Gastroesophageal sphincter (tissue), 4 donors: ENCODE results near the gene ARHGAP28. TPM values are rescaled to one million over a fixed set of nuclear protein-coding genes. Genes with fewer than 3 reads are reported as not detected.

Experiments used
- ATAC-seq: fragments of 150-250 bp; one replicate; pipeline ENCODE4 v1.9.1; 2016; ENCODE audit warnings: mild to moderate bottlenecking, moderate library complexity
- H3K27ac ChIP-seq, 4 donors: fragments of 200-600 bp; sonication (generic) in 3 of 4; 1 replicate in 3 of 4; 2 replicates in 1 of 4; pipeline ENCODE4 v1.5.1; 2016 to 2019
- H3K27me3 ChIP-seq: fragments of 200-600 bp; sonication (generic); one replicate; pipeline ENCODE4 v1.5.1; 2019
- H3K36me3 ChIP-seq, 2 donors: fragments of 200-600 bp; sonication (generic); one replicate each; pipeline ENCODE4 v1.5.1; 2019; ENCODE audit warnings: control low read depth in 1 of 2
- H3K4me1 ChIP-seq, 3 donors: fragments of 200-600 bp; sonication (generic); 1 replicate in 2 of 3; 2 replicates in 1 of 3; pipeline ENCODE4 v1.5.1; 2016 to 2019; ENCODE audit warnings: control low read depth in 2 of 3
- H3K4me3 ChIP-seq, 2 donors: fragments of 200-600 bp; sonication (generic); one replicate each; pipeline ENCODE4 v1.5.1; 2019; ENCODE audit warnings: mild to moderate bottlenecking in 1 of 2, moderate library complexity in 1 of 2
- H3K9me3 ChIP-seq, 3 donors: fragments of 200-600 bp; sonication (generic); one replicate each; pipeline ENCODE4 v1.5.1; 2017 to 2019; ENCODE audit warnings: control low read depth in 2 of 3
- EP300 ChIP-seq: sonication (generic); formaldehyde crosslinking; IDR thresholded peaks from one replicate; pipeline ENCODE4 v1.6.1; 2017; ENCODE audit warnings: antibody characterized with exemption, mild to moderate bottlenecking
- POLR2A ChIP-seq, 2 donors: fragments of 450-650 bp; IDR thresholded peaks; one replicate each; pipeline ENCODE4 v1.6.1; 2017; ENCODE audit warnings: antibody characterized with exemption in 2 of 2, mild to moderate bottlenecking in 2 of 2, moderate library complexity in 1 of 2
- POLR2AphosphoS5 ChIP-seq: sonication (generic); formaldehyde crosslinking; IDR thresholded peaks from one replicate; pipeline ENCODE4 v1.6.1; 2017; ENCODE audit warnings: antibody characterized with exemption
- WGBS, 2 donors: methylation state at CpG; one replicate each; pipeline ENCODE4 v1.1.5; 2018; ENCODE audit warnings: low coverage in 1 of 2; 5-methylcytosine and 5-hydroxymethylcytosine counted together
- total RNA-seq, 4 donors: library from RNA; depleted of rRNA; stranded (reverse); fragments of >200 nt; gene quantifications; one replicate each; pipeline ENCODE4 v1.1.0, GENCODE V29; 2016
- TF ChIP-seq, protein P1 (sequence below), 4 experiments: fragments of 200-600 bp in 2 of 4; fragments of 450-650 bp in 2 of 4; sonication (generic) in 1 of 4; IDR thresholded peaks; one replicate each; pipeline ENCODE4 v1.5.1; 2017 to 2019; ENCODE audit warnings: antibody characterized with exemption in 4 of 4, mild to moderate bottlenecking in 2 of 4, moderate library complexity in 2 of 4

ARHGAP28 gene
- total RNA-seq, 4 donors from 2014 or later: 0.35 to 1.9 (median 1.1) TPM

DNA sequence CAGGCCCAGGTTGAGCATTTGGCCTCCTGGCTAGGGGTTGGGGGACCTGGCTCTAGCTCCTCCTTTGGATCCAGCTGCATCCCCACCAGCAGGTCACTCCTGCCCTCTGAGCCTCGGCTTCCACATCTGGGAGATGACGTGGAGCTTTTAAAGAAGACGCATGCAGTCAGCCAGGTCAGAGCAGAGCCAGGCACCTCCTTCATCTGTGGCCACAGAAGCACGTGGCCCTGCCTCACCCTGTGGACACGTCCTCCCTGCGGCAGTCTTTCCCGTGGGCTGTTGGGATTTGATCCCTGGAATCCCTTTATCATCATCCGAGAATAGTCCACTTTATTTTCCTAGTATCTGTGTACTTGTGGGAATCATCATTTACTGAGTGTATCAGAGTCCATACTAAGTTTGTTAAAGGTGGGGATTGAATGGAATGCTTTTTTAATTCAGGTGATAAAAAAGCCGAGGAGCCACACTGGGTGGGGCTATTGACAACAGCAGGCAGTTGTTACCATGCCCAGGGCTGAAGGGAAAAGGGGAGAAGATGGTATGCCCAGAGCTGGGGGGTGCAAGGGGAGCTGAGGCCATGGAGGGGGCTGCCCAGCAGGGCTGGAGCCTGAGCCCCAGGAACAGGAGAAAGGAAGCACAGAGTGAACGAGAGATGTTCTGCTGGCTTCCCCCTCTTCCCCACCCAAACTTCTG, 218.0 kb downstream of the ARHGAP28 start:
- H3K36me3 ChIP-seq: no peaks in the 10 kb centered on the region
- no peak overlapping the region for H3K4me3 ChIP-seq
- ATAC-seq: no peak
- no peak overlapping the region for H3K27ac ChIP-seq
- H3K9me3 ChIP-seq: no peaks in the 10 kb centered on the region
- WGBS, 2 donors: 72 to 83% methylated on average over 4 to 9 of the region's 10 CpGs
- TF ChIP-seq, protein P1, sequence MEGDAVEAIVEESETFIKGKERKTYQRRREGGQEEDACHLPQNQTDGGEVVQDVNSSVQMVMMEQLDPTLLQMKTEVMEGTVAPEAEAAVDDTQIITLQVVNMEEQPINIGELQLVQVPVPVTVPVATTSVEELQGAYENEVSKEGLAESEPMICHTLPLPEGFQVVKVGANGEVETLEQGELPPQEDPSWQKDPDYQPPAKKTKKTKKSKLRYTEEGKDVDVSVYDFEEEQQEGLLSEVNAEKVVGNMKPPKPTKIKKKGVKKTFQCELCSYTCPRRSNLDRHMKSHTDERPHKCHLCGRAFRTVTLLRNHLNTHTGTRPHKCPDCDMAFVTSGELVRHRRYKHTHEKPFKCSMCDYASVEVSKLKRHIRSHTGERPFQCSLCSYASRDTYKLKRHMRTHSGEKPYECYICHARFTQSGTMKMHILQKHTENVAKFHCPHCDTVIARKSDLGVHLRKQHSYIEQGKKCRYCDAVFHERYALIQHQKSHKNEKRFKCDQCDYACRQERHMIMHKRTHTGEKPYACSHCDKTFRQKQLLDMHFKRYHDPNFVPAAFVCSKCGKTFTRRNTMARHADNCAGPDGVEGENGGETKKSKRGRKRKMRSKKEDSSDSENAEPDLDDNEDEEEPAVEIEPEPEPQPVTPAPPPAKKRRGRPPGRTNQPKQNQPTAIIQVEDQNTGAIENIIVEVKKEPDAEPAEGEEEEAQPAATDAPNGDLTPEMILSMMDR (IDR thresholded peaks at IDR 0.05): no peak
- TF ChIP-seq POLR2A (IDR thresholded peaks at IDR 0.05): no peak
- TF ChIP-seq EP300: no peak
- no peak for TF ChIP-seq POLR2AphosphoS5
- no peaks in the 10 kb centered on the region for H3K4me1 ChIP-seq
- peaks cover 12% of the 10 kb centered on the region for H3K27me3 ChIP-seq

DNA sequence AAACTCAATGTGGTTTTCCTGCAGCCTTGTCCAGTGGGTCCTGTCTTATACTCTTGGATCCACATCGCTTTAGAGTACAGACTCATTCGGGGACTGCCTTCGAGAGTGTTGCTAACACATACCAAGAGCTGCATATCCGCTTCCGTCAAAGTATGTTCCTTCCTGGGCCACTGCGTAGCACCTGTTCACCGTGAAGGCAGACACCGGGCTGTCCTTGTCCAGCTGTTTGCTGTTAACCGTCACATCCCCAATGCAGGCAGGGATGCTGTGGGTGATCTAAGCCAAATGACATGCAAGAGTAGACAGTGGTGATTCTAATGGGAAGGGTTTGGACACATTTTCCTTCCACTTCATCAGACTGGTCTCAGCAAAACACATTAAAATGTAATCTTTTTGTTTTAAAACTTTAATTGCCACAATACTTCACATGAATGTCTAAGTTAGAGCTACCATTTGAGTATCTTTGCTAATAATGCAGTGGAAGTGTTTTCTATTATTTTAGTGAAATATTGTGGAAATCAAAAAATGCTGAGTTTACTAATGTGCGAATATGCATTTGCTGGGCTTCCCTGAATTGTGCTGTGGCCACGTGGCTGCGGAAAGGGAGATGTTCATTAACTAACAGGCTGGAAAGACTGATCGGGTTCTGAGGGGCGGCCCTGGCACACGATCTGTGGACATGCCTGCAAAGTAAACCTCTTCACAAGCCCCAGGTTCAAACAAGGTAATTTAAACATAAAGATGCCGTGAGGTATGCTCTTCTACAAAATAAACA, 219.0 kb downstream of the ARHGAP28 start:
- no peaks in the 10 kb centered on the region for H3K36me3 ChIP-seq
- peaks cover 12% of the 10 kb centered on the region for H3K27me3 ChIP-seq
- no peak overlapping the region for H3K4me3 ChIP-seq
- no peaks in the 10 kb centered on the region for H3K4me1 ChIP-seq
- no peak for ATAC-seq
- TF ChIP-seq POLR2A (IDR thresholded peaks at IDR 0.05) (no peak), EP300 (no peak), POLR2AphosphoS5 (no peak)
- TF ChIP-seq, protein P1 (IDR thresholded peaks at IDR 0.05): no peak
- H3K9me3 ChIP-seq: no peaks in the 10 kb centered on the region
- 51 to 80% methylated on average over 13 to 16 of the region's 16 CpGs for WGBS, 2 donors
- H3K27ac ChIP-seq: no peak overlapping the region

DNA sequence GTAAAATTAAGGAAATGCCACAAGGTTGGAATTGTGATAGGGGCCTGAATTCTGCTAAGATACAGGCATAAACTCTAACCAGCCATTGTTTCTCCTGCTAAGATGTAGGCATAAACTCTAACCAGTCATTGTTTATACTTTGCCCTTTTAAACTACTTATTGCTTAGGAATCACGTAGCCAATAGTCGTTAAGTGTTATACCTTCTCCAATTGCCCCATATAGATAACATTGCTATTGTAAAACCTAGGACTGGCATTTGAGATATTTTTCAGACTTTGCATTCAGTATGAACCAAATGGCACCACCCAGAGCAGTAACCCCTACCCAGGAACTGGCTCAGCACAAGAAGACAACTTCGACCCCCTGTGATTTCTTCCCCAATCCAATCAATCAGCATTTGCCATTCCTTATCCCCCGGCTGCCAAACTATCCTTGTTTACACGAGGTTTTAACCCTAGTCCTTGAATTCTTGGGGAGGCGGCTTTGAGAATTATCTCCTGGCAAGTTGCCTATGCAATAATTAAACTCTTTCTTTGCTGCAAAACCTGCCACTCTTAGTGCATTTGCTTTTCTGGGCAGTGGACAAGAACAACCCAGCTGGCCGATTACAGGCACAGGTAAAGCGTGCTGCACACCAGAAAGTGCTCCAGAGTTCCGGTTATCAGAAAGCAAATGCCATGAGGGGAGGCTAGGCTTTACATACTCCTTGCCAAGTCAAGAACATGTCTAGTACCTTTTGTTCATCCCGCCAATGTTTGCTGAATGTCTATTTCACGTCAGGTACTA, 220.5 kb downstream of the ARHGAP28 start:
- ATAC-seq: no peak
- H3K4me3 ChIP-seq: no peak overlapping the region
- peaks cover 16% of the 10 kb centered on the region for H3K27me3 ChIP-seq
- H3K4me1 ChIP-seq: no peaks in the 10 kb centered on the region
- WGBS, 2 donors: 46 to 76% methylated on average over 8 to 9 of the region's 11 CpGs
- no peaks in the 10 kb centered on the region for H3K36me3 ChIP-seq
- no peaks in the 10 kb centered on the region for H3K9me3 ChIP-seq
- H3K27ac ChIP-seq: no peak overlapping the region
- TF ChIP-seq POLR2AphosphoS5 (no peak), POLR2A (IDR thresholded peaks at IDR 0.05) (no peak), EP300 (no peak)
- TF ChIP-seq, protein P1 (IDR thresholded peaks at IDR 0.05): no peak

DNA sequence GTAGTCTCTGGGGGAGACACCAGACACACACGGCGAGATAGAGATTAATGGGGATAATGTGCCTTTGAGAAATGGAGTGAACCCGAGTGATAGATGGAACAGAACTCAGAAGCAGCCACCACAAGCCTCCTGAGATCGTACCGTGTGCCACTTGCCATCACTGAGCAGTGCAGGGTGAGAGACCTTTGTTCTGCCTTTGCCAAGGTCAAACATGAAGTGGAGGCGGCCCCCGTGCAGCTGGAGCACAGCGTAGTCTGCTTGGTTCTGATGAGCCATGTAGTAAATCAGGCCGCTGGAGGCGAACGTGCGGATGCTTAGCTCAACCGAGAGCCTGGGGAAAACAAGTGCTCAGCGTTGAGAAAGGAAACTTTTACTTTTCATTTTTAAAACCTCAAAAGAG, 221.1 kb downstream of the ARHGAP28 start:
- WGBS, 2 donors: 82 to 84% methylated on average over 6 to 9 of the region's 14 CpGs
- H3K9me3 ChIP-seq: no peaks in the 10 kb centered on the region
- peaks cover 16% of the 10 kb centered on the region for H3K27me3 ChIP-seq
- TF ChIP-seq, protein P1 (IDR thresholded peaks at IDR 0.05): no peak
- TF ChIP-seq POLR2AphosphoS5 (no peak), EP300 (no peak), POLR2A (IDR thresholded peaks at IDR 0.05) (no peak)
- H3K4me3 ChIP-seq: no peak overlapping the region
- H3K36me3 ChIP-seq: no peaks in the 10 kb centered on the region
- ATAC-seq: no peak
- H3K27ac ChIP-seq: no peak overlapping the region
- H3K4me1 ChIP-seq: no peaks in the 10 kb centered on the region
